Kidney (tissue), 14 donors: ENCODE data around the gene LCMT1. TPM values are rescaled to one million over a fixed set of nuclear protein-coding genes. Genes with fewer than 3 reads are reported as not detected.

Experiments used
- DNase-seq, 5 donors: peaks; one replicate each; pipeline ENCODE4 v3.0.0-alpha.2; 2013 to 2020
- FAIRE-seq: peaks from 2 replicates; lab custom pipeline; 2012; peaks lifted over from hg19 to GRCh38; lab: Jason Lieb, UNC
- H3K27ac ChIP-seq, 2 donors: one replicate each; pipeline ENCODE4 v1.7.0; 2013; ENCODE audit warnings: low read depth in 2 of 2, low read length in 2 of 2, inconsistent platforms in 1 of 2
- H3K27me3 ChIP-seq: one replicate; pipeline ENCODE4 v1.7.1; 2013; ENCODE audit warnings: low read length, inconsistent platforms; ENCODE audit not compliant: control insufficient read depth, insufficient read depth
- H3K36me3 ChIP-seq, 3 donors: one replicate each; pipeline versions ENCODE4 v1.7.0 to v1.7.1; 2013; ENCODE audit warnings: low read length in 3 of 3, control low read depth in 1 of 3, inconsistent platforms in 1 of 3; ENCODE audit not compliant: insufficient read depth in 3 of 3, control insufficient read depth in 2 of 3
- H3K4me1 ChIP-seq, 3 donors: one replicate each; pipeline versions ENCODE4 v1.7.0 to v1.7.1; 2013; ENCODE audit warnings: low read length in 3 of 3, inconsistent platforms in 1 of 3, low read depth in 1 of 3; ENCODE audit not compliant: control insufficient read depth in 2 of 3, insufficient read depth in 2 of 3
- H3K4me3 ChIP-seq, 3 donors: one replicate each; pipeline versions ENCODE4 v1.7.0 to v1.8.1; 2013; ENCODE audit warnings: low read length in 3 of 3, control low read depth in 1 of 3, inconsistent platforms in 1 of 3
- H3K9ac ChIP-seq, 3 donors: one replicate each; pipeline versions ENCODE4 v1.7.0 to v1.7.1; 2013; ENCODE audit warnings: low read length in 3 of 3, control low read depth in 1 of 3, inconsistent platforms in 1 of 3
- H3K9me3 ChIP-seq, 3 donors: one replicate each; pipeline versions ENCODE4 v1.7.0 to v1.7.1; 2013; ENCODE audit warnings: low read length in 3 of 3, control low read depth in 1 of 3, inconsistent platforms in 1 of 3; ENCODE audit not compliant: control insufficient read depth in 2 of 3, insufficient read depth in 1 of 3
- intact Hi-C: fragments of 100-400 bp; cut with DNase I; formaldehyde crosslinking; loops from one replicate; pipeline ENCODE4 v1.11.1; 2022
- polyA plus RNA-seq: library from polyadenylated mRNA; stranded (reverse); fragments of 350-450 nt; fragmentation: Illumina TruSeq; extraction: RNeasy Lipid Tissue Mini Kit (QIAGEN cat#74804); gene quantifications from one replicate; pipeline ENCODE4 v1.2.3, GENCODE V29; 2014; ENCODE audit warnings: low read depth, low replicate concordance; ENCODE audit not compliant: insufficient read depth
- total RNA-seq: library from RNA; stranded (reverse); fragmentation: NEBNext Ultra II Directional; extraction: Animal tissue kit (Norgen Biotek cat#: 25700); gene quantifications from one replicate; pipeline ENCODE4 v1.2.1, GENCODE V29; 2021
- TF ChIP-seq, protein P1 (sequence below): IDR thresholded peaks from 3 replicates; pipeline ENCODE4 v1.5.1; 2012; ENCODE audit warnings: mild to moderate bottlenecking, moderate library complexity, borderline replicate concordance; ENCODE audit not compliant: insufficient read depth; ENCODE audit errors: extremely low read depth
- donor health status: control.
- donor health status: control.
- donor health status: control.
- donor health status: control.
- donor health status: control.
- donor health status: DM: yes; HTN: yes; CAD: no.
- donor health status: Normal renal cell carcinoma (clear cell type).

The LCMT1 gene
- total and polyA plus RNA-seq, 2 donors from 2014 or later: 44.8 to 52.9 TPM

DNA sequence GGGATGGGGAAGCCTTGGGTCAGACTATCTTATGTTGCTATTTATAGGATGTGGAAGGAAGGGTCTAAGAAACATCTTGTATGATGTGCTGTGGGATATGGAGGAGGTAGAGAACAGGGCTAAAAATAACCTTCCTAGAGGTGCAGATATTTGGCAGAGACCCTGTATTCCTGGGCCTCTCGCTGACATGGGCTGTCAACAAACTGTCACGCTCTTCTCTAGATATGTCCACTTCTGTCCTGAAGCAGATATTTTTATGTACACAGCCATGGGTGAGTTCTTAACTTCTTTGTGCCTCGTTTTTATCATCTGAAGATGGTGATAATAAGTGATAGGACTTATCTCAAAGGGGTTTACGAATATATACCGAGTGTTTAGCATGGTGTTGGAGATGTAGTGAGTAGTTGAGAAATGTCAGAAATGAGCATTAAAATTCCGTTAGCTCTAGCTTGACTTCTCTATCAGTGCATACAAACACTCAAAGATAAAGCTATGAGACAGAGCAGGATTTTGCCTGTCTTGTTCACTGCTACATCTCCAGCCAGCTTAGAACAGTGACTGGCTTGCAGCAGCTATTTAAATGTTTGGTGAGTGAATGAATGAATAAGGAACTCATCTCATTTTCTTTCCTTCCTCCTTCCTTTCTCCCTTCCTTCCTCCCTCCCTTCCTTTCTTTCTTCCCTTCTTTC, 102.3 kb downstream of the LCMT1 start:
- Histone ChIP-seq H3K9me3 (no peaks in the 10 kb centered on the region), H3K27ac (no peak overlapping the region), H3K4me3 (no peak overlapping the region), H3K4me1 (no peaks in the 10 kb centered on the region), H3K27me3 (no peaks in the 10 kb centered on the region), H3K36me3 (no peaks in the 10 kb centered on the region), H3K9ac (no peak overlapping the region)
- intact Hi-C loops: no loop called here
- FAIRE-seq: no peak
- TF ChIP-seq, protein P1, sequence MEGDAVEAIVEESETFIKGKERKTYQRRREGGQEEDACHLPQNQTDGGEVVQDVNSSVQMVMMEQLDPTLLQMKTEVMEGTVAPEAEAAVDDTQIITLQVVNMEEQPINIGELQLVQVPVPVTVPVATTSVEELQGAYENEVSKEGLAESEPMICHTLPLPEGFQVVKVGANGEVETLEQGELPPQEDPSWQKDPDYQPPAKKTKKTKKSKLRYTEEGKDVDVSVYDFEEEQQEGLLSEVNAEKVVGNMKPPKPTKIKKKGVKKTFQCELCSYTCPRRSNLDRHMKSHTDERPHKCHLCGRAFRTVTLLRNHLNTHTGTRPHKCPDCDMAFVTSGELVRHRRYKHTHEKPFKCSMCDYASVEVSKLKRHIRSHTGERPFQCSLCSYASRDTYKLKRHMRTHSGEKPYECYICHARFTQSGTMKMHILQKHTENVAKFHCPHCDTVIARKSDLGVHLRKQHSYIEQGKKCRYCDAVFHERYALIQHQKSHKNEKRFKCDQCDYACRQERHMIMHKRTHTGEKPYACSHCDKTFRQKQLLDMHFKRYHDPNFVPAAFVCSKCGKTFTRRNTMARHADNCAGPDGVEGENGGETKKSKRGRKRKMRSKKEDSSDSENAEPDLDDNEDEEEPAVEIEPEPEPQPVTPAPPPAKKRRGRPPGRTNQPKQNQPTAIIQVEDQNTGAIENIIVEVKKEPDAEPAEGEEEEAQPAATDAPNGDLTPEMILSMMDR: no peak
- DNase-seq: no peak

GRCh38 chr16:25217112-25217511, 105.6 kb downstream of the LCMT1 start:
- Histone ChIP-seq H3K9ac (no peak overlapping the region), H3K27me3 (no peaks in the 10 kb centered on the region), H3K9me3 (no peaks in the 10 kb centered on the region), H3K27ac (no peak overlapping the region), H3K36me3 (no peaks in the 10 kb centered on the region), H3K4me1 (no peaks in the 10 kb centered on the region), H3K4me3 (no peak overlapping the region)
- FAIRE-seq: no peak
- TF ChIP-seq, protein P1: no peak
- intact Hi-C loops: no loop called here
- no peak for DNase-seq

DNA sequence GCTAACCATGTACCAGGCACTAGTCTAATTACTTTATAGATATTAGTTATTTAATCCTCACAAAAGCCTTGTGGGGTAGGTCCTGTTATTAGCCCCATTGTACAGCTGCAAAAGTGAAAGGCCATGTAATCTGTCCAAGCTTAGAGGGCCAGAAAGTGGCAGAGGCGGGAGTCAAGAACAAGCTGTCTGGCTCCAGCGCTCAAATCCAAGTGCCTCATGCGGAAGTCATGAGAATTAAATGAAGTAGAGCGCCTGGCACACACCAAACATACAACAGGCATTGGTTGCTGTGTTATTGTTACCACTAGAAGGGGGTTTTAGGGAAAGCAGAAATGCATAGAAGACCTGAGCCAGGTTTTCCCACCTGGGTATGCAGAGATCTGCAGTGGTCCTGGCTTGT, 106.4 kb downstream of the LCMT1 start:
- TF ChIP-seq, protein P1: no peak
- no peak overlapping the region for H3K27ac ChIP-seq
- H3K9me3 ChIP-seq: no peaks in the 10 kb centered on the region
- H3K4me3 ChIP-seq: no peak overlapping the region
- H3K4me1 ChIP-seq: no peaks in the 10 kb centered on the region
- no peak for DNase-seq
- FAIRE-seq: no peak
- no peak overlapping the region for H3K9ac ChIP-seq
- H3K36me3 ChIP-seq: no peaks in the 10 kb centered on the region
- intact Hi-C loops: no loop called here
- H3K27me3 ChIP-seq: no peaks in the 10 kb centered on the region
